Right forelimb (tissue), 1 donor: ENCODE data around the gene NPLOC4.
"Not testable (repeated sequence)": the region's sequence is repeated elsewhere in the genome, so short reads cannot be mapped to it uniquely, and the experiment has no call there.

Experiments
- DNase-seq: peaks from one replicate; pipeline ENCODE4 v3.0.0-alpha.2; 2018

The NPLOC4 gene

DNA sequence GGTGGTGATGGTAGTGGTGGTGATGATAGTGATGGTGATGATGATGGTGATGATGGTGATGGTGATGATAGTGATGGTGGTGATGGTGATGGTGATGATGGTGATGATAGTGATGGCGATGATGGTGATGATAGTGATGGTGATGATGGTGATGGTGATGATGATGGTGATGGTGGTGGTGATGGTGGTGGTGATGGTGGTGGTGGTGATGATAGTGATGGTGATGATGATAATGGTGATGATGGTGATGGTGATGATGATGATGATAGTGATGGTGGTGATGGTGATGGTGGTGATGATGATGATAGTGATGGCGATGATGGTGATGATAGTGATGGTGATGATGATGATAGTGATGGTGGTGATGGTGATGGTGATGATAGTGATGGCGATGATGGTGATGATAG lies 104.9 kb downstream of the NPLOC4 start:
- DNase-seq = not testable (repeated sequence)

DNA sequence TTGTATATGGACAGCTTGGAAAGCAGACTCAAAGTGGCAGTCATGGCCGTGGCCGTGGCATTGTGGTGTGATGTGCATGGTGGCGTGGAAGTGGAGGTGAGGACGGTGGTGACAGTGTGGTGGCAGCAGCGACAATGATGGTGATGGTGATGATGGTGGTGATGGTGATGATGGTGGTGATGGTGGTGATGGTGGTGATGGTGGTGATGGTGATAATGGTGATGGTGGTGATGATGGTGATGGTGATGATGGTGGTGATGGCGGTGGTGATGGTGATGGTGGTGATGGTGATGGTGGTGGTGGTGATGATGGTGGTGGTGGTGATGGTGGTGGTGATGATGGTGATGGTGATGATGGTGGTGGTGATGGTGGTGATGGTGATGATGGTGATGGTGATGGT lies 105.9 kb downstream of the NPLOC4 start:
- DNase-seq = not testable (repeated sequence)

GRCh38 chr17:81529437-81529803 lies 107.5 kb downstream of the NPLOC4 start:
- no peak for DNase-seq

DNA sequence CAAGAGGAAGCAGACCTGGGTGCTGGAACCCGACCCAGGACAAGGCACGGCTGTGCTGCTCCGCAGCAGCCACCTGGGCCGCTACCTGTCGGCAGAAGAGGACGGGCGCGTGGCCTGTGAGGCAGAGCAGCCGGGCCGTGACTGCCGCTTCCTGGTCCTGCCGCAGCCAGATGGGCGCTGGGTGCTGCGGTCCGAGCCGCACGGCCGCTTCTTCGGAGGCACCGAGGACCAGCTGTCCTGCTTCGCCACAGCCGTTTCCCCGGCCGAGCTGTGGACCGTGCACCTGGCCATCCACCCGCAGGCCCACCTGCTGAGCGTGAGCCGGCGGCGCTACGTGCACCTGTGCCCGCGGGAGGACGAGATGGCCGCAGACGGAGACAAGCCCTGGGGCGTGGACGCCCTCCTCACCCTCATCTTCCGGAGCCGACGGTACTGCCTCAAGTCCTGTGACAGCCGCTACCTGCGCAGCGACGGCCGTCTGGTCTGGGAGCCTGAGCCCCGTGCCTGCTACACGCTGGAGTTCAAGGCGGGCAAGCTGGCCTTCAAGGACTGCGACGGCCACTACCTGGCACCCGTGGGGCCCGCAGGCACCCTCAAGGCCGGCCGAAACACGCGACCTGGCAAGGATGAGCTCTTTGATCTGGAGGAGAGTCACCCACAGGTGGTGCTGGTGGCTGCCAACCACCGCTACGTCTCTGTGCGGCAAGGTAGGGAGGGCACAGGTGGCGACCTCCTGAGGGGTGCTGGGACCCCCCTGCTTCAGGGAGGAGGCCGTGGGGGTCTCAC lies 108.1 kb downstream of the NPLOC4 start:
- no peak for DNase-seq

- DNase-seq = no peak
These were observed 108.6 kb downstream of the NPLOC4 start for GRCh38 chr17:81528384-81528650.

DNA sequence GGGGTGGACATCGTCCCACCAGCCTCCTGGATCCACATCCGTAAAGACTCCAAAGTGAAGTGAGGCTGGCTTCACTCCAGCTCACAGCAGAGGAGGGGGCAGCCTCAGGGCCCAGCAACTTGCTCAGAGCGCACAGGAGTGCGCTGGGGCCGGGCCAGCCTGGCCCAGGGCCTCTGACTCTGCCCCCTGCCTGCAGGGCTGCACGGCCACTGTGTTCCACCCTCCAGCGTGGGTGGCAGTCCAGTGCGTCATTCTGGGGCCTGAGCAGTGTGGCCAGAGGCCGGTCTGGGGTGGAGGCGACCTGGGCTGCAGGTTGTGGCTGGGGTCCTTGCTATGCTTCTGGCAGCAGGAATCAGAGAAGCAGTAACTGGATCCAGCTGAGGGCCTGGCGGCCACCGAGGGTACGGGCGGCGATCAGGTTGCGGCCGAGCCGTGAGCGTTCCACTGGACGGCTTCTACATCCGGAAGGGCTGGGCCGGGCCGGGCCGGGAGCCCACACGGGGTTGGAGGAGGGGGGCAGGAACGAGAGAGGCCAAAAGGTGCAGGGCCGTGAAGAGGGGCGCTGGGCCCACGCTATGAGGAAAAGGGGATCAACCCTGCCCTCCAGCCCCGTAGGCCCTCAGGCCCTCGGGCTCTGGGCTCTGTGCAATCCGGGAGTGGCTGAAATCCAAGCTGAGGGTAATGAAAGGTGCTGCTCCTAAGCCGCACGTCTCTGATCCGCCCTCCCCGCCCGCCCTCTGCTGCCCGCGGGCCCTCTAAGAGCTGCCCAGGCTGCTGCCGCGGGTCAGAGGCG lies 109.1 kb downstream of the NPLOC4 start, which contains the start of gene FSCN2:
TSS of gene FSCN2 (plus strand) at position 787 of the 793 bp plus-strand sequence. CDS start 155 bp downstream, outside the sequence.
- DNase-seq = no peak

DNA sequence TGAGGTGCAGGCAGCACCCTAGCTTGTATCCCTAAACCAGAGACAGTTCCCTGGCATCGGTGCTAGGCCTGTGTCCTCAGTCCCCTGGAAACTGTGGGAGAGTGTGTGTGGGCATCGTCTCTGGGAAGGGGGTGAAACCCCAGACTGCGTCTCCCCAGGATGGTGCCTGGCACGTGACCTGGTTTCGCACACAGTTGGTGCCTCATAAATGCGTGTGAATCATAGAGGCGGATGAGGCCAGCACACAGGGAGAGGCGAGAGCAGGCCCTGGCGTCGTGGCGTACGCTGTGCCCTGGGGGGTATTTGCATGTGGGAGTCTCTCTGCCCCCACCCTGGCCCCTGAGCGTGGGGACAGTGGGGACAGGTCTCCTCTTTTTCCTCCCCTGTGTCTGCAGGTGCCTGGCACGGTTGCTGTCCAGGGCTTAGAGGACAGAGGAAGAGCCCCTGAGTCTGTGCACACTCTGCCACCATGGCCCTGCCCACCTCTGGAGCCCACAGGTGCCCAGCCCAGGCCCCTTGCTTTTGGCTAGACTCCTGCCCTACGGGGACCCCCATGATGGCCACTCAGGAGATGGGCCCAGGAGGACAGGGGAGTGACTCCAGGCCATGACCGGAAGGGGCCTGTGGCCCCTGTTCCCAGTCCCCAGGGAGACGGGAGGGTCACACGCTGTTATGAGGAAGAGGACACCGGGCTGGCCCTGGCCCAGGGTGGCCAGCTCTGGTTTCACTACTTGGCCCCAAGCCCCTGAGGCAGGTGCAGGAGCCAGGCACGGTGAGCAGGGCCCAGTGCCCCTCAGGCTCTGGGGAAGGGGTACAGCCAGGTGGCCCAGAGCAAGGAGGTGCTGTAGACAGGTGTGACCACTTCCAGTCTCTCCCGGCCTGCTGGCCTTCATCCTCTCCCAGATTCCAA lies 110.0 kb downstream of the NPLOC4 start:
- DNase-seq = no peak

- no peak for DNase-seq
These were observed 112.1 kb downstream of the NPLOC4 start for GRCh38 chr17:81524865-81525159.

- no peak for DNase-seq
These were observed 112.7 kb downstream of the NPLOC4 start for GRCh38 chr17:81524039-81524864.

DNA sequence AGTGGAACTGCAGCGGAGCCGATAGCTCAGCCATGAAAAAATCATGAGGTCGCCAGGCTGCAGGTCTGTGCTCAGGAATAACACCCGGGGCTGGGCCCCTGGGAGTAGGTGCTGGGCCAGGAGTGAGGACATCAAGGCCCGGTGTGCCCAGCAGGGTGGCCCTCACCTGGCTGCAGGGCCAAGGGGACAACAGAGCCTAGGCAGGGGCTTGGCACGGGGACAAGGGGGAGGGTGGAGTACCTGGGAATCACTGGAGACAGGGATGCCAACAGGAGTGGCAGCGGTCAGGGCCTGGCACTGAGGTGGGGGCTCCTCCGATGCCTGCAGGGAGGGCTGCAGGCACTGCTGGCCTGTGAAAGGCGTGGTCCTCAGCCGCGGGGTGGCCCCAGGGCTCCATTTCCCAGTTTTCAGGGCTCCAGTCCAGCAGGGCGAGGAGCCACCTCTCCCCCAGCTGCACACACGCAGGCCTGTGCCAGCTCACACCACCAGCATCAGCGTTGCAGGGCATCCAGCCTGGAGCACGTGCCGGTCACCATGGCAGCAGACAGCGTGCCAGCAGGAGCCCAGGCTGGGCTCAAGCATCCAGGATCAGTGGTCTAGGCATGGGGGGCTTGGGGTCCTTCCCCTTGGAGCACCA lies 113.4 kb downstream of the NPLOC4 start:
- peak; percentile 80 for DNase-seq

- DNase-seq = peak; percentile 67
These were observed 114.2 kb downstream of the NPLOC4 start for GRCh38 chr17:81522491-81523401.

GRCh38 chr17:81520021-81520901 lies 116.7 kb downstream of the NPLOC4 start:
- DNase-seq = no peak

- DNase-seq = no peak
These were observed 117.5 kb downstream of the NPLOC4 start for GRCh38 chr17:81519284-81520020.

GRCh38 chr17:81518785-81519283 lies 118.1 kb downstream of the NPLOC4 start:
- no peak for DNase-seq

GRCh38 chr17:81518113-81518784 lies 118.7 kb downstream of the NPLOC4 start:
- no peak for DNase-seq

DNA sequence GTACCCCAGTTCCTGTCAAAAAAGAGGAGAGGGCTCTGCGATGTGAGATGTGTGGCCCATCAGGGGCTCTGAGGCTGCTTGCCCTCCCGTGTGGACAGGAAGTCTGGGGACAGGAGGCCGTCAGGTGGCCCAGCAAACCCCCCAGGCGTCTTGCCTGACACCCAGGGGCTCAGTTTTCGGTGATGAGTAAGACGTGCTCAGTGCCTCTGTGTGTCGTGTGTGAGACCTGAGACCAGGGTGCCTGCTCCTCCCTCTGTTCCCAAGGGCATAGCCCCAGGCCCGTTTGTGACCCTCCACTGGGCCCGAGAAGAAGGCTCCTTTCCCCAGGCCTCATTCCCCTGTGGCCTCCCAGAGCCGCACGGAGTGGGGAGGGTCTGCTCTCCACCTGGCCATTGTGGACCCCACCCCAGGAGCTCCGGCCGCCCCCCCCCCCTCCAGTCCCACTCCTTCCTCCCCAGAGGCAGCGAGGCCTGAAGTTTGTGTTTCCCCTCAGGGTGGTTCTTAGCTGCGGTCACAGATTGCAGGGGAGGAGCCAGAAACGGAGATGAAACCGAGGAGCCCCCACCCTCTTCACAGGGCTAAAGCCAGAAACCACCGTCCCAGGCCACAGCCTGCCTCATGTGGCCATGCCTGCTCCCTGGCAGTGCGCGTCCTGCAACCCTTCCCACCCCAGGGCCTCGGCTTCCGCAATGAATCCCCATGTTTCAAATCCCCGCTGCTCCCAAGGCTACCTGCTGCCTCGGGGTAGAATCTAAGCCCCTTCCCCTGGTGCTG lies 119.4 kb downstream of the NPLOC4 start:
- DNase-seq = peak; percentile 52

- no peak for DNase-seq
These were observed 119.9 kb downstream of the NPLOC4 start for GRCh38 chr17:81517009-81517338.

DNA sequence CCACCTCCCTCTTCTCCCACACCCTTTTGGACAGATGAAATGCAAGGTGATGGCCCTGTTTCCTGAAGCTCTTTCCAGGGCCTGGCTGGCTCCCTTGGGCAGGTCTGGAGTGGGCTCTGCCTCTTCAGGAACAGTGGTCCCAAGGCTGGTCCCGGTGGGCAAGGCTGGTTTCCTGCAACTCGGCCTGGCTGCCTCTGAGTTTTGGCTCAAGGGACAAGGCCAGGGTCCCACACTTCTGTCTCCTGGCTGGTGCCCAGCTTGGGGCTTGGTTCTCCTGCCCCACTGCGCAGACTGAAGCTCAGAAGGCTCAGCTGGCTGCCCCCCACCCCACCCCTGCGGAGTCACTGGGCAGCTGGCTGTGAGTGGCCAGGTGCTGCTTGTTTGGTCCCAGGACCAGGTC lies 120.5 kb downstream of the NPLOC4 start:
- DNase-seq = peak; percentile 39
